HG03565 (cell line): Measurements from ENCODE around the gene IL34.
"Not testable (repeated sequence)": the region's sequence is repeated elsewhere in the genome, so short reads cannot be mapped to it uniquely, and the experiment has no call there.

Experiments used
- ATAC-seq: cut with Tn5 transposase; IDR thresholded peaks from one replicate; pipeline ENCODE4 v1.9.1; 2021; ENCODE audit warnings: mild to moderate bottlenecking, moderate library complexity; ENCODE audit not compliant: unreplicated experiment

Gene IL34

DNA sequence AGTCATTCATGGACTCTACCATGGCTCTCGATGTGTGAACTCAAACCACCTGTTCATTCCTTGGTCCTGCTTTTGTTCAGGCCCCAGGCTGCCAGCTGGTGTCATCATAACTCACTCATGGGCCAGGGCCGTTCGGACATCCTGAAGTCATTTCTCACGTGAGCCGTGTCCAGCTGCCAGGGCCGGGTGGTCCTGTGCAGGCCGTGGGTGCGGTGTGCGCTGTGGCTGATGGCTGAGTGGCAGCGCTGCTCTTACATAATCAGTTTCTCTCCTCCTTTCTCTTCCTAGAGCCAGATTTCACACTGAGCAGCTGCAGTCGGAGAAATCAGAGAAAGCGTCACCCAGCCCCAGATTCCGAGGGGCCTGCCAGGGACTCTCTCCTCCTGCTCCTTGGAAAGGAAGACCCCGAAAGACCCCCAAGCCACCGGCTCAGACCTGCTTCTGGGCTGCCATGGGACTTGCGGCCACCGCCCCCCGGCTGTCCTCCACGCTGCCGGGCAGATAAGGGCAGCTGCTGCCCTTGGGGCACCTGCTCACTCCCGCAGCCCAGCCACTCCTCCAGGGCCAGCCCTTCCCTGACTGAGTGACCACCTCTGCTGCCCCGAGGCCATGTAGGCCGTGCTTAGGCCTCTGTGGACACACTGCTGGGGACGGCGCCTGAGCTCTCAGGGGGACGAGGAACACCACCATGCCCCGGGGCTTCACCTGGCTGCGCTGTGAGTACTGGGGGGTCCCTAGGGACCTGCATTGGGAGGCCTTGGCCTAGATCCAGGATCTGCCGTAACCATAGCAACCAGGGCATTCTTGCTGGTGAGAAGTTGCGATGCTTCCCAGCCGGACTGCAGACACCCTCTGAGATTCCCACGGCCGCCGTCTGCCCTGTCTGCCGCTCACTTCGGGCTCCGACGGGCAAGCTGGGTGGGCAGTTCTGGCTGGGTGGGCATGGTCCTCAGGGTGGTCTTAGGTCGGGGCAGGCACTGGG is at the start of gene IL34:
TSS of gene IL34 (plus strand) at position 300 of the 982 bp plus-strand sequence. CDS start at position 689, 389 bp downstream.
- ATAC-seq: no peak

DNA sequence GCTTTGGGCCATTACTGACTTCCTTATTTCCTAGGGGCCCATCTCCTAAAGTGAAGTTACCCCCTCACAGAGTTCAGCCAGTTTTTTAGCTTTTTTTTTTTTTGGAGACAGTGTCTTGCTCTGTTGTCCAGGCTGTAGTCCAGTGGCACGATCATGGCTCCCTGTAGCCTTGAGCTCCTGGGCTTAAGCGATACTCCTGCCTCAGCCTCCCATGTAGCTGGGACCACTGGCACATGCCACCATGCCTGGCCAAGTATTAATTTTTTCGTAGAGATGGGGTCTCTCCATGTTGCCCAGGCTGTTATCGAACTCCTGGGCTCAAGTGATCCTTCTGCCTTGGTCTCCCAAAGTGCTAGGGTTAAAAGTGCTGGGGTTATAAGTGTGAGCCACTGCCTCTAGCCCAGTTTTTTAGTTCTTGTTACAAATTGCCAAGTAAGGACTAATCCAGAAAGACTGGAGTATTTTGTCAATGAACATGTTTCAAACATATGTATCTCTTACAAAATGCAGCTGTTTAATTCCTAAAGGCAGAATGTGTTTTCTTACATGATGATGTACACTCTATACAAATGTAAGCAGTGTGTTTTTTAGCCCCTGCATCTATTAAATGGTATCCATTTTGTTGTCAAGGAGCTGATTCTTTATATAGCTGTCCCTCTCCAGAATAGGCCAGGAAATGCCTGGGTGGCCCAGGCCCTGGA is 49.1 kb upstream of the IL34 start:
- ATAC-seq: no peak

GRCh38 chr16:70598937-70599503 is 47.3 kb upstream of the IL34 start:
- no peak for ATAC-seq

- no peak for ATAC-seq
Observed at GRCh38 chr16:70600730-70601129, 45.6 kb upstream of the IL34 start.

DNA sequence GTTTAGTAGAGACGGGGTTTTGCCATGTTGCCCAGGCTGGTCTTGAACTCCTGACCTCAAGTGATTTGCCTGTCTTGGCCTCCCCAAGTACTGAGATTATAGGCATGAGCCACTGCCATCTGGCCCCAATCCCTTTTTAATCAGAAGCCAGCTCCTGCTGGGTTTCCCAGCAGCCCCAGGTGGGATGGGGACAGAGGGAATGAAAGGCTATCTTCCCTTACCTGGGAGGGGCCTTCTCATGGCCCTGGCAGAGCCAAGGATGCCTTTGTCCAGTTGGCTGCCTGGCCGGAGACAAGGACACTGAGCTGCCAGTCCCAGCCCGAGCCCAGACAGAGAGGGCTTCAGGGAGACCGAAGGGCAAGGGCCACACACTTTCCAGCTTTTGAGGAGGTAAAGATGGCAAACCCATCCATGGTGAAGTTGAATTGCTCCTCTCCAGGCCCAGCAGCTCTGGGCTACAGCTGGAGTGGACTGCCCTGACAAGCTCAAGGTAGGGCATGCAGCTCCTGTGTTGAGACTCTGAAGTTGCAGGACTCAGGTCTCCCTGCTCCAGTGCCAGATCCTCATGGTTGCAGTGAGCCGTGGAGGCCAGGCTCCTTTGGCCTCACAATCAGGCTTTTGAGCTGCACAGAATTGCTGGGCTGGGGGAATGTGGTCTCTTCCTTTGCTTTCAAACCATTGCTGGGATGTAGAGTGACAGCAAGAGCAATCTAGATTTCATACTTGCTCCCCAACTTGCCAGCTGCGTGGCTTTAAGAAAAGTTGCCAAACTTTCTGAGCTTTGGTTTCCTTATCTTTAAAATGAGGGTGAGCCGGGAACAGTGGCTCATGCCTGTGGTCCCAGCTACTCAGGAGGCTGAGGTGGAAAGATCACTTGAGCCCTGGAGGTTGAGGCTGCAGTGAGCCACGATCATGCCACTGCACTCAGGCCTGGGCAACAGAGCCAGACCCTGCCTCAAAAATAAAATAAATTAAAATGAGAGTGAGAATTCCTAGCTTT is 44.5 kb upstream of the IL34 start:
- ATAC-seq: no peak

- no peak for ATAC-seq
Observed at GRCh38 chr16:70602831-70603230, 43.5 kb upstream of the IL34 start.

GRCh38 chr16:70604407-70605282 is 41.7 kb upstream of the IL34 start:
- ATAC-seq: no peak

GRCh38 chr16:70605283-70605657 is 41.1 kb upstream of the IL34 start:
- ATAC-seq: no peak

DNA sequence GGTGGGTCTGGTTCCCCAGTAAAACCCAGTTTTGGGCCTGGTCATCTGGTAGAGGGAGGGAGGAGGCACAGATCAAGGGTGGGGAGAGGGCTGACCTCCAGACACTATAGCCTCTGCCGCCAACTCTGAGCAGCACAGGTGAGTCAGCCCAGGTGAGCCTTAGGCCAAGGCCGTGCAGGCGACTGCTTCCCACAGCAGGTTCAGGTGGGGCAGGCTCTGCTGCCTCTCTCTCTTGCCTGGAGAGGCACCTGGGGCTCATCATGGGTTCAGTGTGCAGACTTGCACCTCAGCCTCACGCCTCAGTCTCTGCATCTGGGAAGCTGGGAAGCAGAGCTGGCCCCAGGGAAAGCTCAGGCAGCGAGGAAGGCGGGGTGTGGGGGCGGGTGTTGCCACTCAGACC is 37.8 kb upstream of the IL34 start:
- no peak for ATAC-seq

- no peak for ATAC-seq
Observed at GRCh38 chr16:70610273-70611223, 35.8 kb upstream of the IL34 start.

- ATAC-seq: no peak
Observed at GRCh38 chr16:70611224-70611598, 35.1 kb upstream of the IL34 start.

GRCh38 chr16:70611785-70612303 is 34.5 kb upstream of the IL34 start:
- no peak for ATAC-seq

- no peak for ATAC-seq
Observed at GRCh38 chr16:70612931-70613330, 33.4 kb upstream of the IL34 start.

DNA sequence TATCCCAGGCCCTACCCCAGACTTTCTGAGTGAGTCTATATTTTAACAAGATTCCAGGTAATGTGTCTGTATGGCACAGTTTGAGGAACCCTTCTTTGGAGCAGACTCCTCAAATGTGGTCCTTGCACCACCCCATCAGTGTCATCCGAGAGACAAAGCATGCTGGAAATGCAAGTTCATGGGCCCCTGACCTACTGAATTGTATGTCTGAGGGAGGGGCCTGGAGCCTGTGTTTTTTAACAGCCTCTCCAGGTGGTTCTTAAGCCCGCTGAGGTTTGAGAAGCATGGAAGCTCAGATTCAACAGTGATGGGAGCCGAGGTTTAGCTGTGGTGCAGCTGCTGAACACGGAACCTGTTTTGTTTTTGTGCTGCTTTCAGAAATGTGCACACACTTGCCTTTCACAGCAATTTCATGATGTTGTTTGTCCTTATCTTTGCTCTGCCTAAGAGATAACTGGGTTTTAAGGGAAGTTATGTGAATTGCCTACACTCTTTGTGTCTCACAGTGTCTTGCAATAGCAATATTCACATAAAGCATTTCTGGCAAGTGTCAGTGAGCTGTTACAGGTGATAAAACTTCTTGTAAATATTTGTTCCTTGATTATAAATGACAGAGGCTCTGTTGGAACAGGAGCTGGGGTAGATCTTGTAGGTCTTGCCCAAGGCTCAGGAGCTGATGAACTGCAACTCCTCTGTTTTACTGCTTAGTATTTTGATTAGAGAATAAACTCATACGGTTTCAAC is 32.0 kb upstream of the IL34 start:
- no peak for ATAC-seq

GRCh38 chr16:70615945-70616344 is 30.4 kb upstream of the IL34 start:
- ATAC-seq: no peak

GRCh38 chr16:70621864-70622263 is 24.5 kb upstream of the IL34 start:
- not testable (repeated sequence) for ATAC-seq

DNA sequence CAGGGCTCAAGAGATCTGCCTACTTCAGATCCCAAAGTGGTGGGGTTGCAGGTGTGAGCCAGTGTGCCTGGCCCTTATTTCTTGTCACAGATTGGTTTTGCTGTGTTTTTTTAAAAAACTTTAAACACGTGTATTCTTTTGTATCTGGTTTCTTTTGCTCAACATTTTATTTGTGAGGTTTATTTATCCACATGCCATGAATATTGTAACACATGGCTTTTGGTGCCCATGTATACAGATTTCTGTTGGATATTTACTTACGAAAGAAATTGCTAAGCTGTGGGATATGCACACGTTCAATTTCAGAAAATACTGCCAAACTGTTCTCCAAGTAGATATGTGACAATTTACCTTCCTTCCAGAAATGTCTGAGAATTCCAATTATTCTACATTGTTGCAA is 18.7 kb upstream of the IL34 start:
- no peak for ATAC-seq
